DND-41 (cell line): Measurements from ENCODE around the gene UST.

ENCODE experiments used
- ATAC-seq: fragments of 200-7000 bp; cut with Tn5 transposase; 3 replicates; pipeline ENCODE4 v1.9.1; 2021; ENCODE audit warnings: low read depth; ENCODE audit not compliant: insufficient read depth
- DNase-seq: peaks from one replicate; pipeline ENCODE4 v3.0.0-alpha.2; 2020
- H2AFZ ChIP-seq: 2 replicates; pipeline ENCODE4 v1.6.0; 2012; ENCODE audit warnings: low read depth, low read length
- H3K27ac ChIP-seq: 2 replicates; pipeline ENCODE4 v1.5.1; 2012; ENCODE audit warnings: low read length, inconsistent platforms
- H3K27me3 ChIP-seq: fragments of 200-600 bp; sonication (generic); 2 replicates; pipeline ENCODE4 v1.6.0; 2012; ENCODE audit warnings: low read length, mild to moderate bottlenecking, inconsistent platforms; ENCODE audit not compliant: insufficient read depth, poor library complexity
- H3K36me3 ChIP-seq: 2 replicates; pipeline ENCODE4 v1.5.1; 2012; ENCODE audit warnings: low read length, inconsistent platforms; ENCODE audit not compliant: insufficient read depth
- H3K4me1 ChIP-seq: 2 replicates; pipeline ENCODE4 v1.5.1; 2012; ENCODE audit warnings: mild to moderate bottlenecking, low read length; ENCODE audit not compliant: insufficient read depth
- H3K4me2 ChIP-seq: 2 replicates; pipeline ENCODE4 v1.6.0; 2012; ENCODE audit warnings: mild to moderate bottlenecking, moderate library complexity, low read length, inconsistent platforms; ENCODE audit not compliant: insufficient read depth
- H3K4me3 ChIP-seq, 2 experiments: fragments of 200-600 bp in 1 of 2; shearing (Covaris generic) in 1 of 2; 2 replicates each; pipeline ENCODE4 v1.5.1; 2012 to 2016; ENCODE audit warnings: inconsistent platforms in 2 of 2, low read length in 2 of 2, mild to moderate bottlenecking in 2 of 2, low read depth in 1 of 2, moderate library complexity in 1 of 2
- H3K79me2 ChIP-seq: 2 replicates; pipeline ENCODE4 v1.6.0; 2012; ENCODE audit warnings: low read length, inconsistent platforms; ENCODE audit not compliant: insufficient read depth
- H3K9ac ChIP-seq: 2 replicates; pipeline ENCODE4 v1.6.0; 2012; ENCODE audit warnings: low read depth, mild to moderate bottlenecking, inconsistent platforms, low read length, moderate library complexity
- H3K9me3 ChIP-seq: 2 replicates; pipeline ENCODE4 v1.5.1; 2012; ENCODE audit warnings: low read length, moderate library complexity, mild to moderate bottlenecking, inconsistent platforms; ENCODE audit not compliant: insufficient read depth, severe bottlenecking
- H4K20me1 ChIP-seq: 2 replicates; pipeline ENCODE4 v1.6.0; 2012; ENCODE audit warnings: low read length; ENCODE audit not compliant: insufficient read depth
- EZH2 ChIP-seq: IDR thresholded peaks from 3 replicates; pipeline ENCODE4 v1.6.1; 2012; ENCODE audit warnings: borderline replicate concordance, low read depth, mild to moderate bottlenecking, moderate library complexity, low read length, inconsistent platforms; ENCODE audit not compliant: severe bottlenecking
- TF ChIP-seq, protein P1 (sequence below): IDR thresholded peaks from 2 replicates; pipeline ENCODE4 v1.5.1; 2012; ENCODE audit warnings: borderline replicate concordance, low read length, moderate library complexity, mild to moderate bottlenecking; ENCODE audit not compliant: poor library complexity, severe bottlenecking; ENCODE audit errors: extremely low read depth

UST gene

DNA sequence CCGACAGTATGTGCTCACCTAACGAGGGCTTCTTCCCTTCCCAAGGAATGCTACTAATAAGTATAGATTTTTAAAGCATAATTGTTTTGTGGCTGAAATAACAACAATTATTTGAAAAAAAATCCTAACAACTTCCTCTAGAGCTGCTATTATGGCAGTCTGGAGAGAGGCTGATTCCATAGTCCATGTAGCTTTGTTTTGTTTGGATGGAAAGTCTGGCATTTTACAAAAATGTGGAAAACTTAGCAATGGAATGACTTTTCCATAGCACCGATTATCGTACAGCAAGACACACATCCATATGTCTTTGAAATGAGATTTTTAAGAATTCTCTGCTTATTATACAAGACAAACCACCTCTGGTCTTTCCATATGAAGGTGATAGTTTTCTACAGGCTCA, 318.3 kb downstream of the UST start:
- Histone ChIP-seq H4K20me1 (no peaks in the 10 kb centered on the region), H3K4me2 (peak overlapping the region; percentile 66), H2AFZ (no peak overlapping the region), H3K4me1 (peaks cover 81% of the 10 kb centered on the region), H3K9me3 (no peaks in the 10 kb centered on the region), H3K27ac (peak overlapping the region; percentile 97), H3K27me3 (no peaks in the 10 kb centered on the region), H3K9ac (peak overlapping the region; percentile 60; the same call in 1 of the 2 replicates), H3K4me3 (peak overlapping the region in 1 of 2 experiments; percentile 50; a peak in 1 of 4 replicates), H3K79me2 (peaks cover 11% of the 10 kb centered on the region), H3K36me3 (no peaks in the 10 kb centered on the region)
- DNase-seq, result no peak
- no peak for ATAC-seq
- TF ChIP-seq EZH2, result no peak
- TF ChIP-seq, protein P1, sequence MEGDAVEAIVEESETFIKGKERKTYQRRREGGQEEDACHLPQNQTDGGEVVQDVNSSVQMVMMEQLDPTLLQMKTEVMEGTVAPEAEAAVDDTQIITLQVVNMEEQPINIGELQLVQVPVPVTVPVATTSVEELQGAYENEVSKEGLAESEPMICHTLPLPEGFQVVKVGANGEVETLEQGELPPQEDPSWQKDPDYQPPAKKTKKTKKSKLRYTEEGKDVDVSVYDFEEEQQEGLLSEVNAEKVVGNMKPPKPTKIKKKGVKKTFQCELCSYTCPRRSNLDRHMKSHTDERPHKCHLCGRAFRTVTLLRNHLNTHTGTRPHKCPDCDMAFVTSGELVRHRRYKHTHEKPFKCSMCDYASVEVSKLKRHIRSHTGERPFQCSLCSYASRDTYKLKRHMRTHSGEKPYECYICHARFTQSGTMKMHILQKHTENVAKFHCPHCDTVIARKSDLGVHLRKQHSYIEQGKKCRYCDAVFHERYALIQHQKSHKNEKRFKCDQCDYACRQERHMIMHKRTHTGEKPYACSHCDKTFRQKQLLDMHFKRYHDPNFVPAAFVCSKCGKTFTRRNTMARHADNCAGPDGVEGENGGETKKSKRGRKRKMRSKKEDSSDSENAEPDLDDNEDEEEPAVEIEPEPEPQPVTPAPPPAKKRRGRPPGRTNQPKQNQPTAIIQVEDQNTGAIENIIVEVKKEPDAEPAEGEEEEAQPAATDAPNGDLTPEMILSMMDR, result no peak

DNA sequence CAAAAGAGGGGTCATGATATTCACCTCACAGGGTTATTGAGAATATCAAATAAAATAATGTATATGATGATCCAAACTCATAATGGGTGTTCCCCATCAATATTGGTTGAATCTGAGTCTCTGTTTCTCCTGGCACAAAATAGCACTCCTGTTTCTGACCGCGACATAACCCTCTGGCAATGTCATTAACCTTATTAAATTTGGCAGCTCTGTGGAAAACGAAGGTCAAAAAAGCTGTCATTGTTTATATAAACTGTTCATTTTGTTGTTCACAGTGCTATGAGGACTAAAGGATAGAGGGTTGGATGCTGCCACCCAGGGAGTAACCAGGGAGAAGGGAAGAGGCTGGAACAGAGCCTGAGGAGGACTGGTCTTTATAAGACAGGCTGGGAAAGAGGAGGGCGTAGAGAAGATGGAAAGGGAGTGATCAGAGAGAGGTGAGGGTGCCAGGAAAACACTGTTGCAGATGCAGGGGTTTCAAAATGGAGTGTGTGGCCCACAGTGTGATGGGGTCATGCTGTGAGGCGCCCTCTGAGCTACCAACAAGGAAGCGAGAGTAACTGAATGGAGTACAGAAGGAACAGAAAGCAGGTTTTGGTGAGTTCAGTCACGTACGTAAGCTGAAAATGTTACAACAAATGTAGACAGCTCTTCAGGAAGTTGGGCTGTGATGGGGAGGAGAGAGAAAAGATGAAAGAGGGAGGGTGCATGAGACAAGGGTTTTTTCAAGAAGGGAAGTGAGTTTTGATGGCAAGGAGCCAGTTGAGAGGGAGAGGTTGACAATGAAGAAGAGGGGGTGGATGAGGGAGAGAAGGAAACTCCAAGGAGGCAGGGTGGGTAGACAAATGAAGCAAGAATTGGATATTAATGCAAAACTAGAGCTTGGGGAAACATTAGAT, 319.1 kb downstream of the UST start:
- no peak for TF ChIP-seq EZH2
- TF ChIP-seq, protein P1, result no peak
- Histone ChIP-seq H3K9ac (peak overlapping the region; percentile 60), H3K27me3 (no peaks in the 10 kb centered on the region), H3K4me1 (peaks cover 73% of the 10 kb centered on the region), H3K27ac (peak overlapping the region; percentile 97), H4K20me1 (no peaks in the 10 kb centered on the region), H3K4me2 (peak overlapping the region; percentile 66), H2AFZ (peak overlapping the region; percentile 70), H3K36me3 (no peaks in the 10 kb centered on the region), H3K4me3 (peak overlapping the region in 1 of 2 experiments; percentile 50; a peak in 2 of 4 replicates), H3K9me3 (no peaks in the 10 kb centered on the region), H3K79me2 (peaks cover 11% of the 10 kb centered on the region)
- ATAC-seq (peak; percentile 78), DNase-seq (peak; percentile 84)

DNA sequence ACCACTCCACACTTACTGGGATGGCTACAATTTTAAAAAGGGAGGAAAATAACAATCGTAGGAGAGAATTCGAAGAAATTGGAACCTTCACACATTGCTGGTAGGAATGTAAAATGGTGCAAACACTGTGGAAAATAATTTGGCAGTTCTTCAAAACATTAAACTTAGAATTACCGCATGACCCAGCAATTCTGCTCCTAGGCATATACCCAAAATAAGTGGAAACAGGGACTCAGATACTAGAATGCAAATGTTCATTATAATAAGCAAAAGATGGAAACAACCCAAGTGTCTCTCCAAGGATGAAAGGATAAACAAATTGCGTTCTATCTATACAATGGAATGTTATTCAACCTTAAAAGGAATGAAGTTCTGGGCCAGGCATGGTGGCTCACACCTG, 325.2 kb downstream of the UST start:
- H3K27ac ChIP-seq, result no peak overlapping the region
- peaks cover 5% of the 10 kb centered on the region; the same call in 1 of the 2 replicates for H3K36me3 ChIP-seq
- no peak for DNase-seq
- no peak overlapping the region for H2AFZ ChIP-seq
- TF ChIP-seq EZH2, result no peak
- no peaks in the 10 kb centered on the region for H3K27me3 ChIP-seq
- no peak for ATAC-seq
- H3K4me1 ChIP-seq, result peaks cover 38% of the 10 kb centered on the region
- H3K9ac ChIP-seq, result no peak overlapping the region
- no peak overlapping the region for H3K4me3 ChIP-seq
- H4K20me1 ChIP-seq, result no peaks in the 10 kb centered on the region
- no peak overlapping the region for H3K4me2 ChIP-seq
- no peaks in the 10 kb centered on the region for H3K9me3 ChIP-seq
- no peaks in the 10 kb centered on the region for H3K79me2 ChIP-seq

DNA sequence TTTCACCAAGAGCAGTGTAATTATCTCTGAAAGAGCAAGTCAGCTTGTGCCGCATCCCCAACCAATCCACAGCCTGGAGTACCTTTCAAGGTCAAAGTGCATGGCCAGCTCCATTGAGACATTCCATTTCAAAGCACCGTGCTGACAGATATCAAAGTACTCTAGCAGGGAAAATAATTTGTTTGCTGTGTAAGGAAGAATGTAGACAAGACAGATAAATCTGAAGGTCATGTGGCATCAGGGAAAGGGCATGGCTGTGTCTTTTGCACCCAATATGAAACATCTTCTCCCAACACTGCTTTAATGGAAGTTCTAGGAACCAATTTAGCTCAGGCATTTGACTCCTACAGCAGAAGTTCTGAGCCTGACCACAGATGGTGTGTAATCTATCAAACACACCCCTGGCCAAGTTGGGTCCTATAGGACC, 328.0 kb downstream of the UST start:
- Histone ChIP-seq H3K27ac (peak overlapping the region; percentile 58), H3K79me2 (no peaks in the 10 kb centered on the region), H3K9me3 (no peaks in the 10 kb centered on the region), H3K36me3 (peaks cover 5% of the 10 kb centered on the region; the same call in 1 of the 2 replicates), H3K4me2 (peak overlapping the region; percentile 1; the same call in 1 of the 2 replicates), H2AFZ (no peak overlapping the region), H3K27me3 (no peaks in the 10 kb centered on the region), H4K20me1 (no peaks in the 10 kb centered on the region), H3K4me3 (no peak overlapping the region), H3K4me1 (peaks cover 41% of the 10 kb centered on the region), H3K9ac (peak overlapping the region; percentile 21; the same call in 1 of the 2 replicates)
- DNase-seq, result no peak
- TF ChIP-seq, protein P1, result no peak
- no peak for TF ChIP-seq EZH2
- ATAC-seq, result no peak
